Stimulated activated CD8-positive, alpha-beta memory T cell treated with anti-CD3 and anti-CD28 coated beads, Interleukin-7, amount 100 ng/mL, for 24 hours (primary cell): ENCODE results near the gene MYOZ1.
"Not testable (repeated sequence)": the region's sequence is repeated elsewhere in the genome, so short reads cannot be mapped to it uniquely, and the experiment has no call there.

Source experiments
- DNase-seq: peaks from one replicate; pipeline ENCODE4 v3.0.0-alpha.2; 2020; ENCODE audit warnings: low read depth

The MYOZ1 gene

GRCh38 chr10:73641328-73642060 is at the start of gene MYOZ1:
MYOZ1 (minus strand) TSS chr10:73641474; CDS start chr10:73640017, 1,457 bp downstream.
- no peak for DNase-seq

- DNase-seq, result not testable (repeated sequence)
Observed at GRCh38 chr10:73690755-73691154, 49.5 kb upstream of the MYOZ1 start.

- DNase-seq, result not testable (repeated sequence)
Observed at GRCh38 chr10:73689596-73689995, 48.3 kb upstream of the MYOZ1 start.

- DNase-seq, result not testable (repeated sequence)
Observed at GRCh38 chr10:73687641-73688040, 46.4 kb upstream of the MYOZ1 start.

GRCh38 chr10:73674546-73674945 is 33.3 kb upstream of the MYOZ1 start:
- DNase-seq, result not testable (repeated sequence)

- not testable (repeated sequence) for DNase-seq
Observed at GRCh38 chr10:73668378-73668777, 27.1 kb upstream of the MYOZ1 start.

GRCh38 chr10:73666153-73666809 is 25.0 kb upstream of the MYOZ1 start:
- DNase-seq, result not testable (repeated sequence)

GRCh38 chr10:73665581-73665980 is 24.3 kb upstream of the MYOZ1 start:
- DNase-seq, result not testable (repeated sequence)

GRCh38 chr10:73664156-73665040 is 23.1 kb upstream of the MYOZ1 start:
- DNase-seq, result not testable (repeated sequence)

GRCh38 chr10:73663621-73664020 is 22.3 kb upstream of the MYOZ1 start:
- not testable (repeated sequence) for DNase-seq

GRCh38 chr10:73662705-73663104 is 21.4 kb upstream of the MYOZ1 start:
- not testable (repeated sequence) for DNase-seq

- no peak for DNase-seq
Observed at GRCh38 chr10:73655990-73656298, 14.7 kb upstream of the MYOZ1 start, which contains the start of gene SYNPO2L. SYNPO2L (minus strand) TSS chr10:73656029; CDS start chr10:73655922, 107 bp downstream.

GRCh38 chr10:73655257-73655989 is 14.1 kb upstream of the MYOZ1 start:
- DNase-seq, result no peak

GRCh38 chr10:73653701-73654100 is 12.4 kb upstream of the MYOZ1 start:
- DNase-seq, result no peak

GRCh38 chr10:73653195-73653594 is 11.9 kb upstream of the MYOZ1 start:
- no peak for DNase-seq

GRCh38 chr10:73650537-73651331 is 9.5 kb upstream of the MYOZ1 start:
- DNase-seq, result no peak

- no peak for DNase-seq
Observed at GRCh38 chr10:73649876-73650536, 8.7 kb upstream of the MYOZ1 start.

GRCh38 chr10:73648975-73649829 is 7.9 kb upstream of the MYOZ1 start:
- no peak for DNase-seq

GRCh38 chr10:73647875-73648651 is 6.8 kb upstream of the MYOZ1 start:
- DNase-seq, result no peak
